AG09309 (cell line): ENCODE measurements around the gene SOX6.

Experiments used
- DNase-seq: peaks from one replicate; pipeline ENCODE4 v3.0.0-alpha.2; 2010; ENCODE audit warnings: low read depth
- H3K4me3 ChIP-seq: 2 replicates; pipeline ENCODE4 v1.5.1; 2011; ENCODE audit warnings: mild to moderate bottlenecking, low read depth, low read length, moderate library complexity; ENCODE audit not compliant: control insufficient read depth
- TF ChIP-seq, protein P1 (sequence below): IDR thresholded peaks from 2 replicates; pipeline ENCODE4 v1.5.1; 2011; ENCODE audit warnings: mild to moderate bottlenecking, low read depth, low read length, inconsistent platforms; ENCODE audit not compliant: insufficient read depth, control insufficient read depth; ENCODE audit errors: missing control alignments

Gene SOX6

GRCh38 chr11:16173798-16174197 is 182.5 kb downstream of the SOX6 start:
- H3K4me3 ChIP-seq: no peak overlapping the region
- TF ChIP-seq, protein P1, sequence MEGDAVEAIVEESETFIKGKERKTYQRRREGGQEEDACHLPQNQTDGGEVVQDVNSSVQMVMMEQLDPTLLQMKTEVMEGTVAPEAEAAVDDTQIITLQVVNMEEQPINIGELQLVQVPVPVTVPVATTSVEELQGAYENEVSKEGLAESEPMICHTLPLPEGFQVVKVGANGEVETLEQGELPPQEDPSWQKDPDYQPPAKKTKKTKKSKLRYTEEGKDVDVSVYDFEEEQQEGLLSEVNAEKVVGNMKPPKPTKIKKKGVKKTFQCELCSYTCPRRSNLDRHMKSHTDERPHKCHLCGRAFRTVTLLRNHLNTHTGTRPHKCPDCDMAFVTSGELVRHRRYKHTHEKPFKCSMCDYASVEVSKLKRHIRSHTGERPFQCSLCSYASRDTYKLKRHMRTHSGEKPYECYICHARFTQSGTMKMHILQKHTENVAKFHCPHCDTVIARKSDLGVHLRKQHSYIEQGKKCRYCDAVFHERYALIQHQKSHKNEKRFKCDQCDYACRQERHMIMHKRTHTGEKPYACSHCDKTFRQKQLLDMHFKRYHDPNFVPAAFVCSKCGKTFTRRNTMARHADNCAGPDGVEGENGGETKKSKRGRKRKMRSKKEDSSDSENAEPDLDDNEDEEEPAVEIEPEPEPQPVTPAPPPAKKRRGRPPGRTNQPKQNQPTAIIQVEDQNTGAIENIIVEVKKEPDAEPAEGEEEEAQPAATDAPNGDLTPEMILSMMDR: no peak
- no peak for DNase-seq

GRCh38 chr11:16171882-16172281 is 184.5 kb downstream of the SOX6 start:
- TF ChIP-seq, protein P1: no peak
- no peak for DNase-seq
- no peak overlapping the region for H3K4me3 ChIP-seq

DNA sequence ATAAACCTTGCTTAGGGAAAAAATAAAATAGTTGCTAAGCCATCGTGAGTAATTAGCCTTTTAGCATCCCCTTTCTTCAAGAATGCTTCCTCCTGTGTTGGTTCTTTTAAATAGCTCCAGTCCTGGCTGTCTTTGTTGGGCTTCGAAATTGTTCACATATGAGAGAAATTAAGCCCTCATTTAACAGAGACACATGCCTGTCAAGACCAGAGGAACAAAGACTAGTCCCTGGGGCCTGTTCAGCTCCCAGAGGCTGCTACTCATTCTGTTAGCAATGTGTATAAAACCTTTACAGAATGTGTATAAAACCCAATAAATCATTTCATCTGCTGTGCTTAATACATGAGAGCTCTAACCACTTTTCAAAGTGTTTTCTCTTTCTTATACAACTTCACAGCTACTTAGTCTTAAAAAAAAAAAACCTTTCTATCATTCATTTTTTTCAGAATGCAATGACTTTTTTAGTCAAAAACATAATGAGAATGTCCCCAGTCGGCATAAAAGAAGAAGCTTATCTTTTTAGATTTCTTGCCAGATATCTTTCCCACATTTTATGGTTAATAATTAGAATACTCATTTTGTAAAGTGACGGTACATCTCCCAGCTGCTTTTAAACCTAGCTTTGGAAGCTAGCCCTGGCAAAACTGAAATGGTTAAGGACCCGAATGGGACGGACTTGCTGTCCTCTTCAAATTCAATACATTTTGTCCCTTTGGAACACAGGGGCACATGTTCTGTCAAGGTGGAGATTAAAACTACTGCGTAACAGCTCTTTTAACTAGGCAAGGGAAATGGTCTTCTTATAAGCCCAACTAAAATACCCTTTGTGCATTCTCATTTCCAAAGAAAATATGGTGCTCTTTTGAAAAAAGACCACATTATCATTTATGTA is 186.1 kb downstream of the SOX6 start:
- no peak for DNase-seq
- TF ChIP-seq, protein P1: no peak

DNA sequence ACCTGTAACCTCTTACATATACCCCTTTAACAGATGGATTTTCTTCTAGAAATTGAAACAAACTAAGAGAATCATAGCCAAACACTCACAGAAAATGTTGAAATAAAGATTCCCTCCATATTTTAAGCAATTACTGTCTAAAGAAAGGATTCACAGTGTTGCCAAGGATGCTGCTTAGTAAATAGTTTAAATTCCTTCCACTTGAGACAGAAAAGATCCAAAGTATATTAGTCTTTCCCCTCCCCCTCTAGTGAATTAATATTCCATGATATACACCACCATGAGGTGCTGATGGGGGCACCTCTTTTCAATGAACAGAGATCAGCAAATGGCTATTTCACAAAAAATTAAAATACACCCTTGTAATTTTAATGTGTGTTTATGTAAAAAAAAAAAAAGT is 186.8 kb downstream of the SOX6 start:
- no peak overlapping the region for H3K4me3 ChIP-seq
- TF ChIP-seq, protein P1: no peak
- no peak for DNase-seq

More for the DNA sequence above, 186.1 kb downstream of the SOX6 start:
- H3K4me3 ChIP-seq: no peak overlapping the region

DNA sequence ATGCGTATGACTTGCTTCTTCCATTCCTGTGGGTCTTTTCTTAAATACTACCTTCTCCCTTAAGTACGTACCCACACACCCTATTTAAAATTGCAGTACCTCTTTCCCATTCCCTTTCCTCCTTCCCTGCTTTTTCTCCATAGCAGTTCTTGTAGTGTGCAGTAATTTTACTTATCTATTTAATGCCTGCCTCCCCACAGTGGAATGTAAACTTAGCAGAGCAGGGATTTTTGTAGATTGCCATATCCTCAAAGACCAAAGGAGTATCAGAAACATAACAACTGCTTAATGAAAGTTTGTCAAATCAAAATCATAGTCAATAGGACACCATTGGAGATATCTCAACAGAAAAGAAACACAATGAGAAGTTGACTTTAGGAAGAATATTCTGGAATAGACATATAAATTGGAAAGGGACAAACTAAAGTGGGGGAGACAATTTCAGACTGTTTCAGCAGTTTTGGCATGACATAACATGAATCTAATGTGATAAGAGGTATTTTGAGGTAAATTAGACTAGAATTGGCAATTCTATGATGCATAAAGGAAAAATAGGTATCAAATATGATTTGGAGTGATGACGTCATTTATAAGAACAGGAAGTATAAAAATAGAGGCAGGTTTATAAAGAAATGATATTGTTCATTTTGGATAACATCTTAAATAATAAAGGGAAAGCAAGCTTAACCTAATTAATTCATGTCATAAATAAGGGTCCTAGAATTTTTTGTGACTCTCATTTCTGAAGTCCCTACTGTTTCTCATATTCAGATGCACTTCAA is 188.4 kb downstream of the SOX6 start:
- no peak overlapping the region for H3K4me3 ChIP-seq
- TF ChIP-seq, protein P1: no peak
- no peak for DNase-seq

GRCh38 chr11:16166571-16166970 is 189.8 kb downstream of the SOX6 start:
- TF ChIP-seq, protein P1: no peak
- DNase-seq: no peak
- no peak overlapping the region for H3K4me3 ChIP-seq
